ENCODE data around the gene ATG4B. TPM values are rescaled to one million over a fixed set of nuclear protein-coding genes. Genes with fewer than 3 reads are reported as not detected.

Gene ATG4B
- total RNA-seq, 1 donor from 2014 or later: 135 TPM

- H3K9me3 Mint-ChIP-seq: peaks cover 7% of the 10 kb centered on the region
- peak within 1 kb of the TSS; percentile 83 for H3K27ac Mint-ChIP-seq
- peak within 1 kb of the TSS; percentile 76 for H3K4me3 Mint-ChIP-seq
- TF ChIP-seq, protein P1, sequence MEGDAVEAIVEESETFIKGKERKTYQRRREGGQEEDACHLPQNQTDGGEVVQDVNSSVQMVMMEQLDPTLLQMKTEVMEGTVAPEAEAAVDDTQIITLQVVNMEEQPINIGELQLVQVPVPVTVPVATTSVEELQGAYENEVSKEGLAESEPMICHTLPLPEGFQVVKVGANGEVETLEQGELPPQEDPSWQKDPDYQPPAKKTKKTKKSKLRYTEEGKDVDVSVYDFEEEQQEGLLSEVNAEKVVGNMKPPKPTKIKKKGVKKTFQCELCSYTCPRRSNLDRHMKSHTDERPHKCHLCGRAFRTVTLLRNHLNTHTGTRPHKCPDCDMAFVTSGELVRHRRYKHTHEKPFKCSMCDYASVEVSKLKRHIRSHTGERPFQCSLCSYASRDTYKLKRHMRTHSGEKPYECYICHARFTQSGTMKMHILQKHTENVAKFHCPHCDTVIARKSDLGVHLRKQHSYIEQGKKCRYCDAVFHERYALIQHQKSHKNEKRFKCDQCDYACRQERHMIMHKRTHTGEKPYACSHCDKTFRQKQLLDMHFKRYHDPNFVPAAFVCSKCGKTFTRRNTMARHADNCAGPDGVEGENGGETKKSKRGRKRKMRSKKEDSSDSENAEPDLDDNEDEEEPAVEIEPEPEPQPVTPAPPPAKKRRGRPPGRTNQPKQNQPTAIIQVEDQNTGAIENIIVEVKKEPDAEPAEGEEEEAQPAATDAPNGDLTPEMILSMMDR (IDR thresholded peaks at IDR 0.05; ENCODE audit: unreplicated experiment): no peak
- peaks cover 10% of the 10 kb centered on the region for H3K4me1 Mint-ChIP-seq
- H3K36me3 Mint-ChIP-seq: peaks cover 14% of the 10 kb centered on the region
- peak; percentile 97 to 98 for DNase-seq (ENCODE audit: low spot score in 2 of 2, unreplicated experiment in 2 of 2)
- H3K27me3 Mint-ChIP-seq (ENCODE audit: low read depth): no peaks in the 10 kb centered on the region
These were observed 64.1 kb downstream of the ATG4B start, which contains the start of gene ING5 for GRCh38 chr2:241701399-241702154. Gene ING5 (plus strand): TSS chr2:241702039. CDS start chr2:241702066, 27 bp downstream.

DNA sequence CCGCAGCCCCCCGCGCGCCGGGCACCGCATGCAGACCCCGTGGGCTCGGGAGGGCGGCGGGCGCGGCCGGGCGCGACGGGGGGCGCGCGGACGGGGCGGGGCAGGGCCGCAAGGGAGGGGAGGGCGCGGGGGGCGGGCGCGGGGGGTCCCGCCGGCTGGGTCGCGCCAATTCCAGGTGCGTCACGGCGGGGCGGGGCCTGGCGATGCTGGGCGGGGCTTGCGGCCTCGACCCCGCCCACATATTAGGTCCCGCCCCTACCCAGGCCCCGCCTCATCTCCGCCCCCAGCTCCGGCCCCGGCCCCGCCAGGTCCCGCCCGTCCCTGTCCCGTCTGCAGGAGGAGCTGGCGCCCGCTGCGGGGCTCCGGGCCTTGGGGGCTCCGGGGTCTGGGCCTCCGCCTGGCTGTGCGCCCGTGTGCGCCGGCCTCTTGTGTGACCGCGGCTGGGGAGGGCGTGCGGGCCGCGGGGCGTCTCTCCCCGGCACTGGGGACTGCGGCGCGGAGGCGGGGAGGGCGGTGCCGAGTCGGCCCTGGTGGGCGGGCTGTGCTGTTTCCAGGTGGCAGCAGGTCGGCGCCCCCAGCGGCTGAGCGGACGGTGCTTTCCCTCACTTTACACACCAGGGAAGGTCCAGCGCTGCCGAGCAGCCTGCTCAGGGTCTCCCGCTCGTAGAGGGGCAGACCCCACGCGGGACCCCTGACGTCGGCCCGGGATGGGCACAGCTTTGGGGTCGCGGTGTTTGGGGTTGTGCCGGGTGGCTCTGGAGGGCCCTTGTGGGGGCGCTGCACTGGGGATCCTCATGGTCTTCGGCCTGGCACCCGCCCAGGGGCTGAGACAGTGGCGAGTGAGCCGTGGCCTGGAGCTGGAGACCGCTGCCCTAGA is 64.9 kb downstream of the ATG4B start:
- DNase-seq (ENCODE audit: low spot score in 2 of 2, unreplicated experiment in 2 of 2): peak; percentile 80 to 93
- Mint-ChIP-seq H3K27me3 (ENCODE audit: low read depth) (no peaks in the 10 kb centered on the region), H3K9me3 (peaks cover 7% of the 10 kb centered on the region), H3K4me3 (peak overlapping the region; percentile 76), H3K27ac (peak overlapping the region; percentile 83), H3K4me1 (peaks cover 10% of the 10 kb centered on the region), H3K36me3 (peaks cover 20% of the 10 kb centered on the region)
- TF ChIP-seq, protein P1 (IDR thresholded peaks at IDR 0.05; ENCODE audit: unreplicated experiment): no peak

GRCh38 chr2:241703032-241703604 is 65.6 kb downstream of the ATG4B start:
- Mint-ChIP-seq H3K4me3 (peak overlapping the region; percentile 76), H3K27ac (peak overlapping the region; percentile 83), H3K36me3 (peaks cover 25% of the 10 kb centered on the region), H3K27me3 (ENCODE audit: low read depth) (no peaks in the 10 kb centered on the region), H3K4me1 (peaks cover 8% of the 10 kb centered on the region), H3K9me3 (peaks cover 7% of the 10 kb centered on the region)
- TF ChIP-seq, protein P1 (IDR thresholded peaks at IDR 0.05; ENCODE audit: unreplicated experiment): no peak
- DNase-seq (ENCODE audit: low spot score in 2 of 2, unreplicated experiment in 2 of 2): no peak

DNA sequence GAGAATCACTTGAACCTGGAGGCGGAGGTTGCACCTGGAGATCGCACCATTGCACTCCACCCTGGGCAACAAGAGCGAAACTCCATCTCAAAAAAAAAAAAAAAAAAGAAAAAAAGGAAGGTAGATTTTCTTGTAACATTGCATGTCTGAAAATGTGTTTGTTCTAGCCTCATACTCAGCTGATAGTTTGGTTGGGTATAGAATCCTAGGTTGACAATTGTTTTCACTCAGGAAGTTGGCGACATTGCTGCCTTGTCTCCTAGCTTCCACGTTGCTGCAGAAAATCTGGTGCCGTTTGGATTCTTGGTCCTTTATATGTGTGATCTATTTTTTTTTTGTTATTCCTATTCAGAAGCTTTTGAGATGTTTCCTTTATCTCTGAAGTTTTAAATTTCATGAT is 69.0 kb downstream of the ATG4B start:
- no peak overlapping the region for H3K27ac Mint-ChIP-seq

GRCh38 chr2:241708879-241709278 is 71.4 kb downstream of the ATG4B start:
- Mint-ChIP-seq H3K27ac (no peak overlapping the region), H3K27me3 (ENCODE audit: low read depth) (no peaks in the 10 kb centered on the region), H3K4me1 (no peaks in the 10 kb centered on the region), H3K9me3 (peaks cover 8% of the 10 kb centered on the region), H3K36me3 (peaks cover 59% of the 10 kb centered on the region), H3K4me3 (no peak overlapping the region)
- DNase-seq (ENCODE audit: low spot score in 2 of 2, unreplicated experiment in 2 of 2): no peak
- TF ChIP-seq, protein P1 (IDR thresholded peaks at IDR 0.05; ENCODE audit: unreplicated experiment): no peak

More for the DNA sequence above, 69.0 kb downstream of the ATG4B start:
- H3K36me3 Mint-ChIP-seq: peaks cover 44% of the 10 kb centered on the region
- no peaks in the 10 kb centered on the region for H3K27me3 Mint-ChIP-seq (ENCODE audit: low read depth)
- DNase-seq (ENCODE audit: low spot score in 2 of 2, unreplicated experiment in 2 of 2): no peak
- H3K4me1 Mint-ChIP-seq: peaks cover 6% of the 10 kb centered on the region
- peaks cover 7% of the 10 kb centered on the region for H3K9me3 Mint-ChIP-seq
- TF ChIP-seq, protein P1 (IDR thresholded peaks at IDR 0.05; ENCODE audit: unreplicated experiment): no peak
- H3K4me3 Mint-ChIP-seq: no peak overlapping the region
